GM18858 (cell line): ENCODE data around the gene KANSL1.
"Not testable (repeated sequence)": the region's sequence is repeated elsewhere in the genome, so short reads cannot be mapped to it uniquely, and the experiment has no call there.

ENCODE experiments used
- ATAC-seq: cut with Tn5 transposase; IDR thresholded peaks from one replicate; pipeline ENCODE4 v1.9.1; 2021; ENCODE audit not compliant: unreplicated experiment

KANSL1 gene, protein sequence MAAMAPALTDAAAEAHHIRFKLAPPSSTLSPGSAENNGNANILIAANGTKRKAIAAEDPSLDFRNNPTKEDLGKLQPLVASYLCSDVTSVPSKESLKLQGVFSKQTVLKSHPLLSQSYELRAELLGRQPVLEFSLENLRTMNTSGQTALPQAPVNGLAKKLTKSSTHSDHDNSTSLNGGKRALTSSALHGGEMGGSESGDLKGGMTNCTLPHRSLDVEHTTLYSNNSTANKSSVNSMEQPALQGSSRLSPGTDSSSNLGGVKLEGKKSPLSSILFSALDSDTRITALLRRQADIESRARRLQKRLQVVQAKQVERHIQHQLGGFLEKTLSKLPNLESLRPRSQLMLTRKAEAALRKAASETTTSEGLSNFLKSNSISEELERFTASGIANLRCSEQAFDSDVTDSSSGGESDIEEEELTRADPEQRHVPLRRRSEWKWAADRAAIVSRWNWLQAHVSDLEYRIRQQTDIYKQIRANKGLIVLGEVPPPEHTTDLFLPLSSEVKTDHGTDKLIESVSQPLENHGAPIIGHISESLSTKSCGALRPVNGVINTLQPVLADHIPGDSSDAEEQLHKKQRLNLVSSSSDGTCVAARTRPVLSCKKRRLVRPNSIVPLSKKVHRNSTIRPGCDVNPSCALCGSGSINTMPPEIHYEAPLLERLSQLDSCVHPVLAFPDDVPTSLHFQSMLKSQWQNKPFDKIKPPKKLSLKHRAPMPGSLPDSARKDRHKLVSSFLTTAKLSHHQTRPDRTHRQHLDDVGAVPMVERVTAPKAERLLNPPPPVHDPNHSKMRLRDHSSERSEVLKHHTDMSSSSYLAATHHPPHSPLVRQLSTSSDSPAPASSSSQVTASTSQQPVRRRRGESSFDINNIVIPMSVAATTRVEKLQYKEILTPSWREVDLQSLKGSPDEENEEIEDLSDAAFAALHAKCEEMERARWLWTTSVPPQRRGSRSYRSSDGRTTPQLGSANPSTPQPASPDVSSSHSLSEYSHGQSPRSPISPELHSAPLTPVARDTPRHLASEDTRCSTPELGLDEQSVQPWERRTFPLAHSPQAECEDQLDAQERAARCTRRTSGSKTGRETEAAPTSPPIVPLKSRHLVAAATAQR (N-terminal part only)

DNA sequence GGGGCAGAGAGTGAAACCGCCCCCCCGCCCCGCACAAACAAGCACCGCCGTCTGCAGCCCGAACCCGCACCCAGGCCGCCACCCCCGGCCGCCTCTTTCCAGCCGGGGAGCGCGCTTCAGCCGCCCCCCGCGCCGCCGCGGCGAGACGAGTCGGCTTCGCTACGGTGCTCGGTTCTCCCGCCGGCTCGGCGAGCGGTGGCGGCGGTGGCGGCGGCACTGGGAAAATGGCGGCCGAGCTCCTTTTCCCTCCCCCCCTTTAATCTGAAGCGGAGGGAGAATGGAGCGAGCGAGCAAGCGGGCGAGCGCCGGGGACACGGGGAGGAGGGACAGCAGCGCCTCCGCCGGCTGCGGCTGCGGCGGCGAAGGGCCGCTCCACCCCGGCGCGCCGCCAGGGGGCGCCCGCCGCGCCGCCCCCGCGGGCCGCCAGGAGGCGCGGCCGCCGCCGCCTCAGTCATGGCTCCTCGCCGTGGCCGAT lies at the start of gene KANSL1:
TSS of gene KANSL1 (minus strand) at position 279 of the 475 bp plus-strand sequence. CDS start 21,286 bp downstream, outside the sequence.
- peak; percentile 38 for ATAC-seq

DNA sequence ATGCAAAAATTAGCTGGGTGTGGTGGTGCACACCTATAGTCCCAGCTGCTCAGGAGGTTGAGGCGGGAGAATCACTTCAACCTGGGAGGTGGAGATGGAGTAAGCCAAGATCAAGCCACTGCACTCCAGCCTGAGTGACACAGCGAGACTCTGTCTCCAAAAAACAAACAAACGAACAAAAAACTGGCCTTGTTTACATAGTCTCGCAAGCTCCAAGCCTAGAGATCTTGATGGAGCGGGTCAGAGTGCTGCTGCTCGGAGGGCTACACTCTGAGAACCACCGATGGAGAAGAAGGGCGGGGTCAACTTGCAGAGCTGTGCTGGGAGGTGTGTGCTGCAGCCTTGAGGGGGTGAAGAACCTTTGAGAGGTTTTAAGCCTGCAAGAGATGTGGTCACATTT lies 38.1 kb upstream of the KANSL1 start:
- not testable (repeated sequence) for ATAC-seq

DNA sequence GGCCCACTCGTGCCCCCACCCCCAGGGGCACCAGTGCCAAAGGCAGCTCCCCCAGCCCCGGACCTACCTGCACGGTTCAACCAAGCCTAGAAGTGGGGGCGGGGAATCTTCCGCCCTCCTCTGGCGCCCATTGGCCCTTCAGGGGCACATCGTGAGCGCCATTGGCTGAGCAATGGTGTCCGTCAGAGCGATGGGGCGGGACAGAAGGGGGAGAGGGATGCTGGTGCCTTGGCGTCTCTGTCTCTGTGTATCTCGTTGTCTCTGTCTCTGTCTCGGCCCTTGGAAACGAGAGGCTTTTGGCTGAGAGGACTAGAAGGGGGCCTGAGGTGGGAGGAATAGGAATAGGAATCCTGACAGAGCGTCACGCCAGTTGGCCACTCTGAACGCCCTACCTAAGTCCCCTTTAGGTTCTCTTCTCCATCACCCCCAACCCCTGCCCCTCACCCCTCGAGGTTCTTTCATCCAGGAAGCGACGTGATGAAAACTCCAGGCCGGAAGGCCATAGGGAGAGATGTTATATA lies 32.1 kb upstream of the KANSL1 start:
- ATAC-seq, result peak; percentile 97

DNA sequence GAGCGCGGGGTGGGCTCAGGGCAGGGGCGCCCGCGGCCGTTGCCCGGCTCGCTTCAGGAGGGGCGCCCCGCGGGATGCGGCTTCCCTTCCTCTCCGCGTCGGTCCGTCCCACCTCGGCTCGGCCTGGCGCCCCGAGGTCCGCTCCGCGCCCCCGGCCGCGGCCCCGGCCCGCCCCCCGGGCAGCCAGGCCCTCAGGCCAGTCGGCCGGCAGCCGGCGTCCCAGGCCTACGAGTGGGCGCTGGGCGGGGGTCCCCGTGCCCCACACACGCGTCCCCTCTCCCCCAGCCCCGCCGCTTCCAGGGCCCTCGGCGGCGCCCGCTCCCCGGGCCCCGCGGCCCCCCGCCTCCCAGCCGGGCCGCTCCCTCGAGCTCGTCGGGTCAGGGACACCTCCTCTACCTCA lies 31.6 kb upstream of the KANSL1 start:
- not testable (repeated sequence) for ATAC-seq

DNA sequence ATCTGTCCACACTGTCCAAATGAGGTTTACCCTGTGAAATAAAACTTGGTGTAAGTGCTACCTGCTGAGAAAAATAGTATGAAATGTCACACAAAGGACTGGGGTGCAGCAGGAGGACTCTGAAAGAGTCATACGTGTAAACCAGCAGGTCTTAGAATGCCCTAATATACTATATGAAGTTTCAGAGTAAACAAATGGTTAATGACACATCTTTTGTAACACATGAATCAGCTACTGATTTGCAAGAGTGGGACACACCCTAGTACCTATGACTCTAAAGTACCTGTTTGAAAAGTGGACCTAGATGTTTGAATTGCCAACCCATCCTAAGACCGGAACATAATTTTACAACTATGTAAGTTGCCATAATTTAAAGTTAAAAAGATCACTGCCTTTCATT lies 29.8 kb upstream of the KANSL1 start:
- ATAC-seq, result not testable (repeated sequence)

DNA sequence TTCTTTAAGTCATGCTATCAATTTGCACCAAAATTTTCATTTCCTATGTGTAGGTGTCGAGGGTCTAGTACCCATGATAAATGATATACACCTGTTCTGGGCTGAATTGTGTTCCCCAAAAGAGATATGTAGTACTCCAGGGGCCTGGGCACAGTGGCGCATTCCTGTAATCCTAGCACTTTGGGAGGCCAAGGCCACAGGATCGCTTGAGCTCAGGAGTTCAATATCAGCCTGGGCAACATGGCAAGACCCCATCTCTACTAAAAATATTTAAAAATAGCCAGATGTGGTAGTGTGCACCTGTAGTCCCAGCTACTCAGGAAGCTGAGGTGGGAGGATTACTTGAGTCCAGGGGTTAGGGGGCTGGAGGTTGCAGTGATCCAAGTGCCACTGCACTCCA lies 23.5 kb upstream of the KANSL1 start:
- no peak for ATAC-seq

DNA sequence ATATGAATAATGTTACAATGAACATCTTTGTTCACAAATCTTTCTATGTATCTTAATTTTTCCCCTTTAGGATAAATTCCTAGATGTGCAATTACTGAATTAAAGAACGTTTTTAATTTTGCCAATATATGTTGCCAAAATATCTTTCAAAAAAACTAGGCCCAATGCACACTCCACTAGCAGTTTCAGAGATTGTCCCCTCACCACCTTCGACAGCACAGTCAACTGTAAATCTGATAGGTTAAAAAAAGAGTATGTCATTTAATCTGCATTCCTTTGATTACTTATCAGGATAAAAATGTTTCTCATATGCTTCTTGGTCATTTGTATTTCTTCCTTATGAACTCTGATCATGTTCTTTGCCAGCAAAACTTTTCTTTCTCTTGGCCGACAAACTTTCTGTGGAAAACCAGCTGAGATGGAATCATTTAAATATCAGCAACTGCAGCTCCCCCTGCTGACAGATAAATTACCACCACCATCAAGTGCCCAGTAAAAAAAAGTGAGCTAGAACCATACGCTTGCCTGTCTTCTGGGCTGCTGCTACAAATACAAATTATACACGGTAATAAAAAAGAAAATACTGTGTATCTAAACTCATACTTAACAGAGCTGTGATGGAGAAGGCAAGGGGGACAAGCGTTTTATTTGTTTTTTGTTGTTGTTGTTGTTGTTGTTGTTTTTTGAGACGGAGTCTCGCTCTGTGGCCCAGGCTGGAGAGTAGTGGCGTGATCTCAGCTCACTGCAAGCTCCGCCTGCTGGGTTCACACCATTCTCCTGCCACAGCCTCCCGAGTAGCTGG lies 19.6 kb upstream of the KANSL1 start:
- ATAC-seq, result no peak

DNA sequence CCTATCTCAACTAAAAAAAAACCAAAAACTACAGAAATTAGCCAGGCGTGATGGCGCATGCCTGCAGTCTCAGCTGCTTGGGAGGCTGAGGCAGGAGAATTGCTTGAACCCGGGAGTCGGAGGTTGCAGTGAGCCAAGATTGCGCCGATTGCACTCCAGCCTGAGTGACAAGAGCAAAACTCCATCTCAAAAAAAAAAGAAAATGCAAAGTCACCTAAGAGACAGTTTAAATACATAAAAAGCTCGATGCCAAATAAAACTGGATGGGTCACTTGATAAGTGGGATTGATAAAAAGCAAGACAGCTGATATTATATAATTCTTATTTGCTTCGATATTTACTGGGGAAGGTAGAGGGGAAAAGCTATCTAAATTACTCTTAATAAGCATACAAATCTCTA lies 15.8 kb upstream of the KANSL1 start:
- ATAC-seq, result no peak

DNA sequence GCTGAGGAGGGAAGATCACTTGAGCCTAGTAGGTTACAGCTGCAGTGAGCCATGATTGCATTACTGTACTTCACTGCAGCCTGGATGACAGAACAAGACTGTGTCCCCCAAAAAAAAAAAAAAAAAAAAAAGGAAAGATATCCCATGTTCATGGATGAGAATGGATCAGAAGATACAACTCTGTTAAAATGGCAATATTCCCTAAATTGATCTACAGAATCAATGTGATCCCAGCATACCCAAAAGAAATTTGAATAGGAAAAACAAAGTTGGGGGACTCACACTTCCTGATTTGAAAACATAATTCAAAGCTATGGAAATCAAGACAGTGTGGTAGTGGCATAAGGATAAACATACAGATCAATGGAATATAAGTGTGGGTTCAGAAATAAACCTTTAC lies 12.7 kb upstream of the KANSL1 start:
- ATAC-seq, result no peak

DNA sequence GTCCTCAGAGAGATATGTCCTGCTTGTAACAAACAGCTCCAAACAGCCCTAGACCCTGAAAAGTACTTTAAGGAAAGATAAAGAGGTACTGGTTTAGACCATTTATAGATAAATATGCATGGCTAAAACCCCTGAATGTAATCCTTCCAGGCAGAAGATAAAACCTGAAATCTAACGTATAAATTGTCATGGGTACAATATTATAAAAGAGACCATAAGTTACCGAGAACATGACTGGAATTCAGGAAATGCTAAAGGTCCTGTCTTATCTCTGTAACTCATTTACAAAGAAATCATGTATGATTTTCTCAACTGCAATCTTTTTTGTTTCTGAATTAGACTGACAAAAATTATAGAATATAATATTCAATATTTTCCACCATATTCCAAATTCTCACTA lies 9.2 kb upstream of the KANSL1 start:
- no peak for ATAC-seq

DNA sequence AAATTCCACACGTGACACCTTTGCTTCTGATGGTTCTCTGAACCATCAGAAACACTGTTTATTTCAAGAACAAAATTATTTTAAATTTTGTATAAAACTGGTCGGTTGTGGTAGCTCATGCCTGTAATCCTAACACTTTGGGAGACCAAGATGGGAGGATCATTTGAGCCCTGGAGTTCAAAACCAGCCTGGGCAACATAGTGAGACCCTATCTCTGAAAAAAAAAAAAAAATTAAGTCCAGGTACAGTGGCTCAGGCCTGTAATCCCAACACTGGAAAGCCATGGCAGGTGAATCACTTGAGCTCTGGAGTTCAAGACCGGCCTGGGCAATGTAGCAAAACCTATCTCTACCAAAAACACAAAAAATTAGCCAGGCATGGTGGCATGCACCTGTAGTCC lies 8.3 kb upstream of the KANSL1 start:
- no peak for ATAC-seq

DNA sequence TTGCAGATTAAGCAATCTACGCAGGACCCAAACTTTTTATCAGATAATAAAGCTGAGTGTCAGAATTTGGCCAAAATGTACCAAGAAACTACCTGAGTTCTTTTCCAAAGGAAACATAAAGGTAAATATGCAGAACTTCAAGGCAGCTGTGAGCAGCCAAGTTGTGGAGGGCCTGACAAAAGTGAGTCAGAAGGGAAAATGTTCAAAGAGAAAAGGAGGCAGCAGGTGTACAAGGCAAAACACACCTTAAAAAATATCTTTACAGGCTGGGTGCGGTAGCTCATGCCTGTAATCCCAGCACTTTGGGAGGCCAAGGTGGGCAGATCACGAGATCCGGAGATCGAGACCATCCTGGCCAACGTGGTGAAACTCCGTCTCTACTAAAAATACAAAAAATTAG lies 7.0 kb upstream of the KANSL1 start:
- no peak for ATAC-seq

DNA sequence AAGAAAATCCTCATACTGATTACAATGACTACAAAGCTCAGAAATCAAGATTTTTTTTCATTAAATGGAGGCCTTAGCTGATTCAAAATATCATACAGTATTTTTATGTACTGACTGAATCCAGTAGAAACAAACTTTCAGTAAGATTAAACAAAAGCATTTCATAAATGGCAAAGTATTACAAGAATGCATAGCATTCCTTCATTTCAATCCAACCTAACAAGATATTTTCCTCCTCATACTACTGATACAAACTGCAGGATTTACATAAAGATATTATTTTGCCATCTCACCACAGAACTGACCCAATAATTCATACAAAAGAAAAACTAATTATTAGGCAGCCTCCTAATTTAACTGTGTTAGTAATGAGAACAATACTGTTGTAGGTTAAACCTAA lies 6.2 kb upstream of the KANSL1 start:
- no peak for ATAC-seq

DNA sequence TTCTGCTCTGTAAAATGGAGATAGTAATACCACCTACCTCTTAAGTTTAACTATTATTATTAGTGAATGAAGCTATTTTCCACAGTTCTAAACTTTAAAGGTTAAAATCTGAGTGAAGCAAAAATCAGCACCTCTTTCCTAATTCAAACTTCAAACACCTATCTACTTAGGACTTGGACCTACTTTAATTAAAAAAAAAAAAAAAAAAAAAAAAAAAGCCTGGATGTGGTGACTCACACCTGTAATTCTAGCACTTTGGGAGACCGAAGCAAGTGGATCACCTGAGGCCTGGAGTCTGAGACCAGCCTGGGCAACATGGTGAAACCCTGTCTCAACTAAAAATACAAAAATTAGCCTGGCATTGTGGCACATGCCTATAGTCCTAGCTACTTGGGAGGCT lies 5.0 kb upstream of the KANSL1 start:
- no peak for ATAC-seq

DNA sequence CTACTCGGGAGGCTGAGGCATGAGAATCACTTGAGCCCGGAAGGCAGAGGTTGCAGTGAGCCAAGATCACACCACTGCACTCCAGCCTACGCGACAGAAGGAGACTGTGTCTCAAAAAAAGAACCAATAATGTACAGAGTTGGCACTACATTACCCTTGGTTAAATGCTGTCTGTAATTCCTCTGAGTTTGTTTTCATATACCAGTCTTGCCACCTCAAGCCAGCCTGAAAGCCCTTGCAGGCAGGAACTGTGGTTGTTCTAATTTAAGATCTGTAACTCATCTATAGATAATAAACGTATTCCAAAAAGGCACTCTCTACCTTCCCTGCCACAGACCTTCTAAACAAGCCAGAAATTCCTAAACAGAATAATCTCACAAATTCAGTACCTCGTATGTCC lies 4.3 kb upstream of the KANSL1 start:
- no peak for ATAC-seq

DNA sequence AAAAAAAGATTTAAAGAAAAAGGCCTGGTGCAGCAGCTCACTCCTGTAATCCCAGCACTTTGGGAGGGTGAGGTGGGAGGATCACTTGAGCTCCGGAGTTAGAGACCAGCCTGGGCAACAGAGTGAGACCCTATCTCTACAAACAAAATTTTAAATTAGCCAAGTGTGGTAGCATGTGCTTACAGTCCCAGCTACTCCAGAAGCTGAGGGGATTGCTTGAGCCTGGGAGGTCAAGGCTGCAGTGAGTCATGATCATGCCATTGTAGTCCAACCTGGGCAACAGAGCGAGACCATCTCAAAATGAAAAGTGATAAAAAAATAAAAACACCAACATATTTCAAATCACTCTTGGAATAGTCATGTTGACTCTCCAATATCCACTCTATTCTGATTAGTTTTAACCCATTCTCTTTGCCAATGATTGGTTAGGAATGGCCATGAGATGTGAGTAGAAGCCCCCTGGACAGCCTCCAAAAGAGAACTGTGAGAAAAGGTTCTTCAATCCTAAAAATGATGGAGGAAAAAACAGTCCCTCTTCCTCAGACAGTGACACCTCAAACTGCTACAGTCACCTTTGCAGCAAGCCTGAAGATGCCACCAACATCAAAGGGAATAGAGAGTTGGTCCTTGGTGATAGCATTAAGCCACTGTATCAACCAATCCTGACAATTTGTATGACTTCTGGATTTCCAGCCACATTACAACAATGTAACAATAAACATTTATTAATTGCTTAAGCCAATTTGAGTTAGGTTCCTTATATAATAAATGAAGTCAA lies 2.9 kb upstream of the KANSL1 start:
- ATAC-seq, result no peak

DNA sequence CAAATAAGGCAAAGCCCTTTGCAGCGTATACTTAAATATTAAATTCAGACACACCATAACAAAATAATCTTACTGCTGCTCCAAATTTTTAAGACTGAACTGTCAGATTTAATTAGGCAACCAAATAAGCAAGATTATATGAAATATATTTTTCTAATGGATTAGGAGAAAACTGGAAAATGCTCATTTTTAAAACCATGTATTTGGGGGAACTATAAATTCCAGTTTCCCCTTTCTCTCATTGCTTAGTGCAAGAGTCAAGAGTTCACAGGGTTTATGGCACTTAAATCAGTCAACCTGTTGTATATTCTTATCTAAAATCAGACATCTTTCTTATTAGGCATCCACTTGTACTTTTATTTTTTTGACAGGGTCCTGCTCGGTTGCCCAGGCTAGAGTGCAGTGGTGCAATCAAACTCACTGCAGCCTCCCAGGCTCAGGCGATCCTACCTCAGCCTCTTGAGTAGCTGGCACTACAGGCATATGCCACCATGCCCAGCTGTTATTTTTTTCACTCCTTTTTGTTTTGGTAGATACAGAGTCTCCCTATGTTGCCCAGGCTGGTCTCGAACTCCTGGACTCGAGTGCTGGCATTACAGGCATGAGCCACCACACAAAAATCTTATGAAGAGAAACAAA lies 2.1 kb upstream of the KANSL1 start:
- no peak for ATAC-seq

DNA sequence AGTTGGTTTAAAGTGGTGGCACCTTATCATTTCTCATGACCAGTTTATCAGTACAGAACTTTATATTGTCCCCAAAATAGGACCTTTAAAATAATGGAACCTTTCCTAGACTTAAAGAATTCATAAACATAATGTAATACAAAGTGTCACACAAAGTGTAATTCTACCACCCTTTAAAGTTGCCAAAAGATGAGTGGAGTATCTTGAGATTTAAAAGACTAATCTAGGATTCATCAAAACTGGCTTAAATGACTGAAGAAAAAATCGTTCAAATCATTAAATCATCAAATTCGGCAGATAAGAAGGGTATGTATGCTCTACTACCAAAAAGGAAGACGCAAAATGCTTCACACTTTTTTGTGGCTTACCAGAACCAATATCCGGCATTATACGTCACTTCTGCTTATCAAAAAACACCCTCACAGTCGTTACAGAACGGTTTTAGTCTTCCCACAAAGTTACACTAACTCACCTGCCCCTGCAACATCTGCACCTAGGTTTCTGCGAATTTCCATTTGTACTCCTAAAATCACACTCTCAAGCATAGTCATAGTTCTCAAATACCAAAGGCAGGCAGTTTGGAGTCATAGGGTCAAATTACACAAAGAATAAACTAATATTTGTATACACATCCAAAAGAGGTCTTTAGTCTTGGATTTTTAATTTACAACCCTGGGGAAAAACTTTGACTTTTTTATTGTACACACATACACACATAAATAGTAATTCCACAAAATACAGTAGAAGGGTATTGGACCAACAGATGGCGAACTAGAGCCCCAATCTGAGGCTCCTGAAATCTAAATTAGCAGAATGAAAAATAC lies 1.4 kb upstream of the KANSL1 start:
- no peak for ATAC-seq
